ENCODE data around the gene CCDC51. TPM values are rescaled to one million over a fixed set of nuclear protein-coding genes. Genes with fewer than 3 reads are reported as not detected.
"Not testable (repeated sequence)": the region's sequence is repeated elsewhere in the genome, so short reads cannot be mapped to it uniquely, and the experiment has no call there.

CCDC51 gene
- total RNA-seq, 8 experiments from 2014 or later = 14.9 to 90.4 (median 20.4) TPM

GRCh38 chr3:48405343-48405881, 34.5 kb downstream of the CCDC51 start:
- H3K27ac ChIP-seq = no peak overlapping the region
- H3K4me1 ChIP-seq (replicated peaks in 1 of 2) = no peaks in the 10 kb centered on the region
- in situ Hi-C loops (cut with MboI; ENCODE audit: low pct_unique_long_range_greater_than_20kb in 2 of 9, low sequenced_read_pairs in 9 of 9, unreplicated experiment in 9 of 9) = no loop called here
- ATAC-seq (replicated peaks in 6 of 8) = no peak
- 34 to 100% (median 100%) methylated on average over 2 to 5 of the region's 13 CpGs; no CpG with 5 or more reads in 5 of the 10 experiments for WGBS, 10 experiments
- no peak overlapping the region for H3K4me3 ChIP-seq

- in situ Hi-C loops (cut with MboI; ENCODE audit: low pct_unique_long_range_greater_than_20kb in 2 of 9, low sequenced_read_pairs in 9 of 9, unreplicated experiment in 9 of 9) = no loop called here
- Histone ChIP-seq H3K4me3 (no peak overlapping the region), H3K4me1 (replicated peaks in 1 of 2) (no peaks in the 10 kb centered on the region), H3K27ac (no peak overlapping the region)
- no peak for ATAC-seq (replicated peaks in 6 of 8)
- WGBS, 10 experiments = 20 to 100% (median 82%) methylated on average over 1 to 9 of the region's 21 CpGs; no CpG with 5 or more reads in 5 of the 10 experiments
These were observed 35.2 kb downstream of the CCDC51 start for GRCh38 chr3:48404440-48405342.

- in situ Hi-C loops (cut with MboI; ENCODE audit: low pct_unique_long_range_greater_than_20kb in 2 of 9, low sequenced_read_pairs in 9 of 9, unreplicated experiment in 9 of 9) = no loop called here
- ATAC-seq (replicated peaks in 6 of 8) = no peak
- WGBS, 10 experiments = 60 to 100% (median 87%) methylated on average over 1 to 4 of the region's 15 CpGs; no CpG with 5 or more reads in 4 of the 10 experiments
- H3K27ac ChIP-seq = no peak overlapping the region
- no peaks in the 10 kb centered on the region for H3K4me1 ChIP-seq (replicated peaks in 1 of 2)
- no peak overlapping the region for H3K4me3 ChIP-seq
These were observed 36.1 kb downstream of the CCDC51 start for GRCh38 chr3:48403533-48404439.

GRCh38 chr3:48402907-48403306, 37.0 kb downstream of the CCDC51 start:
- no peak overlapping the region for H3K4me3 ChIP-seq
- no peak for ATAC-seq (replicated peaks in 6 of 8)
- no peak overlapping the region for H3K27ac ChIP-seq
- WGBS, 10 experiments = 33 to 100% (median 80%) methylated on average over 1 to 3 of the region's 3 CpGs; no CpG with 5 or more reads in 4 of the 10 experiments
- no peaks in the 10 kb centered on the region for H3K4me1 ChIP-seq (replicated peaks in 1 of 2)
- in situ Hi-C loops (cut with MboI; ENCODE audit: low pct_unique_long_range_greater_than_20kb in 2 of 9, low sequenced_read_pairs in 9 of 9, unreplicated experiment in 9 of 9) = no loop called here

- no peak overlapping the region for H3K4me3 ChIP-seq
- peak in 2 of 8 experiments; percentile 55 to 63 for ATAC-seq (replicated peaks in 6 of 8)
- H3K27ac ChIP-seq = no peak overlapping the region
- in situ Hi-C loops (cut with MboI; ENCODE audit: low pct_unique_long_range_greater_than_20kb in 2 of 9, low sequenced_read_pairs in 9 of 9, unreplicated experiment in 9 of 9) = no loop called here
- H3K4me1 ChIP-seq (replicated peaks in 1 of 2) = no peaks in the 10 kb centered on the region
- WGBS, 10 experiments = 0 to 90% (median 43%) methylated on average over 1 to 7 of the region's 8 CpGs; no CpG with 5 or more reads in 4 of the 10 experiments
These were observed 37.6 kb downstream of the CCDC51 start for GRCh38 chr3:48402281-48402732.

- H3K27ac ChIP-seq; ATAC-seq (replicated peaks in 6 of 8); H3K4me1 ChIP-seq (replicated peaks in 1 of 2); H3K4me3 ChIP-seq; in situ Hi-C loops (cut with MboI; ENCODE audit: low pct_unique_long_range_greater_than_20kb in 2 of 9, low sequenced_read_pairs in 9 of 9, unreplicated experiment in 9 of 9): not testable (repeated sequence)
- WGBS, 10 experiments = 79 to 98% (median 87%) methylated on average over 2 to 10 of the region's 12 CpGs; no CpG with 5 or more reads in 5 of the 10 experiments
These were observed 38.5 kb downstream of the CCDC51 start for GRCh38 chr3:48401434-48401901.

- H3K4me1 ChIP-seq (replicated peaks in 1 of 2) = no peaks in the 10 kb centered on the region
- no peak overlapping the region for H3K4me3 ChIP-seq
- ATAC-seq (replicated peaks in 6 of 8) = peak; percentile 12 to 79 (median 44)
- 0 to 100% (median 80%) methylated on average over 1 to 6 of the region's 6 CpGs; no CpG with 5 or more reads in 1 of the 10 experiments for WGBS, 10 experiments
- in situ Hi-C loops (cut with MboI; ENCODE audit: low pct_unique_long_range_greater_than_20kb in 2 of 9, low sequenced_read_pairs in 9 of 9, unreplicated experiment in 9 of 9) = no loop called here
- no peak overlapping the region for H3K27ac ChIP-seq
These were observed 39.0 kb downstream of the CCDC51 start for GRCh38 chr3:48400824-48401433.

- Histone ChIP-seq H3K4me3 (no peak overlapping the region), H3K4me1 (replicated peaks in 1 of 2) (no peaks in the 10 kb centered on the region), H3K27ac (no peak overlapping the region)
- WGBS, 10 experiments = 41 to 79% (median 60%) methylated on average over 2 to 4 of the region's 4 CpGs; no CpG with 5 or more reads in 7 of the 10 experiments
- ATAC-seq (replicated peaks in 6 of 8) = peak in 3 of 8 experiments; percentile 3 to 23 (median 6)
- in situ Hi-C loops (cut with MboI; ENCODE audit: low pct_unique_long_range_greater_than_20kb in 2 of 9, low sequenced_read_pairs in 9 of 9, unreplicated experiment in 9 of 9) = no loop called here
These were observed 40.3 kb downstream of the CCDC51 start for GRCh38 chr3:48399387-48400172.

GRCh38 chr3:48398701-48399386, 41.1 kb downstream of the CCDC51 start:
- in situ Hi-C loops (cut with MboI; ENCODE audit: low pct_unique_long_range_greater_than_20kb in 2 of 9, low sequenced_read_pairs in 9 of 9, unreplicated experiment in 9 of 9) = no loop called here
- H3K4me3 ChIP-seq = no peak overlapping the region
- H3K4me1 ChIP-seq (replicated peaks in 1 of 2) = no peaks in the 10 kb centered on the region
- no peak overlapping the region for H3K27ac ChIP-seq
- peak in 1 of 8 experiments; percentile 3 for ATAC-seq (replicated peaks in 6 of 8)
- 20 to 84% (median 56%) methylated on average over 2 to 5 of the region's 11 CpGs; no CpG with 5 or more reads in 6 of the 10 experiments for WGBS, 10 experiments

- Histone ChIP-seq H3K4me1 (replicated peaks in 1 of 2) (no peaks in the 10 kb centered on the region), H3K27ac (no peak overlapping the region), H3K4me3 (no peak overlapping the region)
- WGBS, 10 experiments = 40 to 67% (median 59%) methylated on average over 1 to 5 of the region's 9 CpGs; no CpG with 5 or more reads in 4 of the 10 experiments
- in situ Hi-C loops (cut with MboI; ENCODE audit: low pct_unique_long_range_greater_than_20kb in 2 of 9, low sequenced_read_pairs in 9 of 9, unreplicated experiment in 9 of 9) = no loop called here
- no peak for ATAC-seq (replicated peaks in 6 of 8)
These were observed 41.9 kb downstream of the CCDC51 start for GRCh38 chr3:48397767-48398681.
